GM12801 (cell line): ENCODE data around the gene PRPF6.

Experiments used
- TF ChIP-seq, protein P1 (sequence below): IDR thresholded peaks from one replicate; pipeline ENCODE4 v1.5.1; 2011; ENCODE audit warnings: control low read depth; ENCODE audit not compliant: insufficient read length; ENCODE audit errors: extremely low read depth

PRPF6 gene

DNA sequence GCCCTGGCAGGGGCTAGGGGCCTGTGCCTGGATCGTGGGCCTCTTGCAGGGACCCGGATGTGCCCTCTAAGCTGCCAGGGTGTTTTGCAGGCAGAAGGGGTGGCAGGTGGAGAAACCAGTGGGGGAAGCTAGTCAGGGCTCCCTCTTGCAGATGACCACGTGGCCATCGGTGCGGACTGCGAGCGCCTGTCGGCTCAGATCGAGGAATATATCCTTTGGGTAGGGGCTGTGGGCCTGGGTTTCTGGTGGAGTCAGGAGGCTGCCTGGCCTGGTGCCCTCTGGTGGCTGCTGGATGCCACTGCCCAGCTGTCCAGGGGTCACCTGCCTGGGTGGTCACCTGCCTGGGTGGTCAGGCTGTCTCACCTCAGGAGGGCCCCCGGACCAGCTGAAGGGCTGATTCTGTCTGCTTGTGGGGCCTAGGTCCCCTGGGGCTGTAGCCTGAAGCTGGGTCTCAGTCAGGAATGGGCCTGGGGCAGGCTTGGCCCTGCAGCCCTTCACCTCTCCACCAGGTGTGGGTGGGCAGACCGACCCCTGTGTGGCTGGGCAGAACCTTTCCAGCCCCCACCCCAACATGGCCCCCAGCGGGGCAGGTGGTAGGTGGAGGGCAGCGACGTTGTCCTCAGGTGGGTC is 88.8 kb downstream of the PRPF6 start:
- TF ChIP-seq, protein P1, sequence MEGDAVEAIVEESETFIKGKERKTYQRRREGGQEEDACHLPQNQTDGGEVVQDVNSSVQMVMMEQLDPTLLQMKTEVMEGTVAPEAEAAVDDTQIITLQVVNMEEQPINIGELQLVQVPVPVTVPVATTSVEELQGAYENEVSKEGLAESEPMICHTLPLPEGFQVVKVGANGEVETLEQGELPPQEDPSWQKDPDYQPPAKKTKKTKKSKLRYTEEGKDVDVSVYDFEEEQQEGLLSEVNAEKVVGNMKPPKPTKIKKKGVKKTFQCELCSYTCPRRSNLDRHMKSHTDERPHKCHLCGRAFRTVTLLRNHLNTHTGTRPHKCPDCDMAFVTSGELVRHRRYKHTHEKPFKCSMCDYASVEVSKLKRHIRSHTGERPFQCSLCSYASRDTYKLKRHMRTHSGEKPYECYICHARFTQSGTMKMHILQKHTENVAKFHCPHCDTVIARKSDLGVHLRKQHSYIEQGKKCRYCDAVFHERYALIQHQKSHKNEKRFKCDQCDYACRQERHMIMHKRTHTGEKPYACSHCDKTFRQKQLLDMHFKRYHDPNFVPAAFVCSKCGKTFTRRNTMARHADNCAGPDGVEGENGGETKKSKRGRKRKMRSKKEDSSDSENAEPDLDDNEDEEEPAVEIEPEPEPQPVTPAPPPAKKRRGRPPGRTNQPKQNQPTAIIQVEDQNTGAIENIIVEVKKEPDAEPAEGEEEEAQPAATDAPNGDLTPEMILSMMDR = no peak

DNA sequence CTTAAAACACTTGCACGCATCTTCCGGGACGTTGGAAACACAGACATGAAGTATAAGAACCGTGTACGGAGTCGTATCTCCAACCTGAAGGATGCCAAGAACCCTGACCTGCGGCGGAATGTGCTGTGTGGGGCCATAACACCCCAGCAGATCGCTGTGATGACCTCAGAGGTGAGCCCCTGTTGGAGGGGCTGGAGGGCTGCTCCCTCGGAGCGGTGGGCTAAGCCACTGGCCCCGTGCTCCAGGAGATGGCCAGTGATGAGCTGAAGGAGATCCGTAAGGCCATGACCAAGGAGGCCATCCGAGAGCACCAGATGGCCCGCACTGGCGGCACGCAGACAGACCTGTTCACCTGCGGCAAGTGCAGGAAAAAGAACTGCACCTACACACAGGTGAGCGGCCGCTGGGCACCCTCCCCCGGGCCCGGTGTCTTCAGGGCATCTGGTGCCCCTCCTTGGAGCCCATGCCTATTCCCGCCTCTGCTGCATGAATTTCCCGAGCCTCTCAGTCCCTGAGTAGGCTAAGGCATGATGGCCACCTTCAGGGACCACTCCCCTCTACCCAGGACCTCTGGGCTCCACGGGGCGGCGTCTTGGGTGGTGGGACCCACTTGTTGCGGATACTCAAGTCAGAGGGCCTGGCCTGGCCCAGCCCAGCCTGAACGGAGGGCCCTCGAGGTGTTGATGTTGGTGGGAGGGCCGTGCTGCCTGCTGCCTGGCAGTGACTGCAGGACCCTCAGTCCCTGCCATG is 89.5 kb downstream of the PRPF6 start:
- TF ChIP-seq, protein P1 = no peak

DNA sequence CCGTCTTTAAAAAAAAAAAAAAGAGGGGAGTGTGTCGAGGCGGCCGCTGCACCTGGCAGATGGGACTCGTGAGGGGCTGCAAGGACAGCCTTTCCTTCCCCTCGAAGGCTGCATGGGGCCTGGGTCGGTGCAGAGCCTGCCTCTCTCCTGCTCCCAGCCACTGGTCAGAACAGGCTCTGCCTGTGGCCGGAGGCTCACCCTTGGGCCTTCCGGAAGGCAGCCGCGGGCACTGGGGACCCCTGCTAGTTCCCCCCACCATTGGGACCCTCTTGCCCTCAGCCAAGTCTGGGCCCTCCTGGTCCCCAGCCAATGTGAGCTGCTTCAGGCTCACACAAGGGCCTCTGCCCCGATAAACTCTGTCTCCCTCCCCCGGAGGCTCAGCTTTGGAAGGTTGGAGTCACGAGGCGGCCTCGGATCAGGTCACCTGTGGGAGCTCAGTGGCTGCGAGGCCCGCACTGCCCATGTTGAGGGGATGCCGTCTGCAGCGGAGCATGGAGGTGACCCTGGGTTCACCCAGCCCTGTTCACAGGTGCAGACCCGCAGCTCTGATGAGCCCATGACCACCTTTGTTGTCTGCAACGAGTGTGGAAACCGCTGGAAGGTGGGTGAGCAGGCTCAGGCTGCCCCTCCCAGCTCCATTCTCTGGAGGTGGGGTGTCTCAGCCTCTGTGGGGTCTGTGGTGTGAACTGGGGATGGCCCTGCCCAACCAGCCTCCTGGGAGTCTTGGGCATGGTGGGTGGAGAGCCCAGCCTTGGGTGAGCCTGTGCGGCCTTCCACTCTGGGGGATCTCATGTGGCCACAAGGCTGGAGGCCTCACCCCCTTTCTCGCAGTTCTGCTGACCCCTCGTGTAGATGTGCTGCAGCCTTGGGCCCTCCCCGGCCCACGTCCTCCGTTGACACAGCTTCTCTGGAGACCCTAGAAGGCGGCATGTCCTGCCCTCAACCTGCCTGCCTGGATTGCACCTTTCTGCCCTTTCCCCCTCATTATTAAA is 90.7 kb downstream of the PRPF6 start:
- TF ChIP-seq, protein P1 = no peak

DNA sequence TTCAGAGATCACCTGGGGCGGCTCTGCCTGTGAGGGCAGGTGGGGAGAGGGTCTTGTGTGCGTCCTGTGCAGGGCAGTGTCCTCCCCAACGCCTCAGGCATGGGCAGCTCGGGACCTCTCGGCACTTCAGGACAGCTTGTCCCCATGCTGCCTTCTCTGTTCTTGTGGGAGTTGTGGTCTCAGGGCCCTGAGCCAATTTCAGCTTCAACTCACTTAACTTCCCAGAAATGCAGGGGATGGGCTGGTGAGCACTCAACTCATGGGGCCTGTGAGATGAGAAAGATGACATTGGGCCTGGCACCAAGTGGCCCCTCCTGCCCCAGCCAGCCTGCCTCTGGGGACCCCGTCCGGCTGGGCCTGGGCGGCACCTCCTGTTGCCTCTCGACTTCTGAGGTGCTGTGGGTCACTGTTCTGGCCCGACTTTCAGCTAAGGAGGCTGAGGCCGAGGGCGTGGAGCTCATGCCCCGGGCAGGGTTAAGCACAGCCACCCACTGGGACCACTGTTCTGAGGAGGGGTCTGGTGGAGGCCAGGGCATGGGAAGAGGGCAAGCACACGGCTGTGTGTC is 91.6 kb downstream of the PRPF6 start:
- TF ChIP-seq, protein P1 = no peak

DNA sequence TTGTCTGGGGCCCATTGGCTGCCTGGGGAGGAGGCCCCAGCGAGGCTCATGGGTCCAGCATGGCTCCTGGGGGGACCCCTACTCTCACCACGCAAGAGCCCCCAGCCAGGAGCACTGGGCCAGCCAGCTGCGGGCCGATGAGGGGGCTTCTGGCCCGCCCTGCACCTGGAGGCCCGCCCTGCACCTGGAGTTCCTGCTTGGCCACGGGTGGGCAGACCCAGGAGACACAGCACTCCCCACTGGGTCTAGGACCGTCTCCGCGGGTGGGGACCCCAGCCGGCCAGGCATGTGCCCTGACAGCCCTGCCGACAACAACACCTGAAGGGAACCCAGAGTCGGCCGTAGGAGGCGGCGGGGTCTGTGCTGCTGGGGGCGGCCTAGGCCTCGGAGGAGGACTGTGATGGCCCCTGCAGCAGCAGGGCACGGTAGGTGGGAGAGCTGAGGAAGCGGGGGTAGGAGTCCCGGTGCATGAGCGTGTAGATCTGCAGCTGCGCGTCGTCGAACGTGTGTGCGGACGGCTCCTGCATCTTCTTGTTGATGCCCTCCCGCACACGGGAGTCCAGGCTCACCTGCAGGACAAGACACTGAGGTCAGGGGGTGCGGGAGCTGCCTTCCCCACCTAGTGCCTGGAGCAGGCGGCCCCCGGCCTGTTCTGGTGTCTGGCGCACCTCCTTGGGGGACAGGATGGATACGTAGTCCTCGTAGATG is 92.7 kb downstream of the PRPF6 start:
- TF ChIP-seq, protein P1 = no peak

DNA sequence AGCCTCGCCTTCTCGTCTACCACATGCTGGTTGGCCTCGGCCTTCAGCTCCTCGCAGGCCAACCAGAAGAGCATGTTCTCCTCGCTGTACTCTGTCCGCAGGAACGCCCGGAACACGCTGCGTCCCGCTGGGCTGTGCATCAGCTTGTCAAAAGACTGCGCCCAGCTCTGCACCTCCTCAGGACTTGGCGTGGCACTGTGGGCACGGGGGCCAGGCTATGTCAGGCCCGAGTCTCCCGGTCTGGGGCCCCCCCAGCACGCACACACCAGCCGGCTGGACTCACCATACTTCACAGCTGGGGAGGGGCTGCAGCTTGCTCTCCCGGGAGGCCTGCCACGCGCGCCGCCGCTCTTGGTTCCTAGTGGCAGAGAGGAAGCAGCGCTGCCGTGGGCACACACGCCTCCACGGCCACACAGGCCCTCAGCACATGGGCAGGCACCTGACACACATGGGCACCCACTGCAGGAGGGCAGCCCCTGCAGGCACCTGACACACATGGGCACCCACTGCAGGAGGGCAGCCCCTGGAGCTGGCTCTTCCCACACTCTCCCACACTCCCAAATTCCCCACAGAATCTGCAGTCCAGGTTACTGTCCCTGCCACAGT is 93.4 kb downstream of the PRPF6 start:
- TF ChIP-seq, protein P1 = no peak
